A549 (cell line): ENCODE data around the gene RELT. TPM values are rescaled to one million over a fixed set of nuclear protein-coding genes. Genes with fewer than 3 reads are reported as not detected.

Experiments used
- ATAC-seq, 2 experiments: fragments of 200-7000 bp in 1 of 2; fragments of >200 bp in 1 of 2; cut with Nextera tagmentation in 1 of 2; cut with Tn5 transposase in 1 of 2; 3 replicates each; pipeline versions ENCODE4 v1.8.0 to v1.9.1; 2018 to 2020; ENCODE audit warnings: mild to moderate bottlenecking in 1 of 2, moderate library complexity in 1 of 2
- CTCF ChIA-PET: fragments of 300-600 bp; sonication (Branson Sonifier 250); formaldehyde crosslinking; extraction: SDS; loops from one replicate; lab custom pipeline; 2021; ENCODE audit warnings: antibody characterized with exemption, inconsistent platforms; lab: Yijun Ruan, JAX
- POLR2A ChIA-PET: fragments of 350-600 bp; formaldehyde crosslinking; extraction: SDS; loops from one replicate; lab custom pipeline; 2021; ENCODE audit warnings: antibody characterized with exemption, inconsistent platforms; lab: Yijun Ruan, JAX
- DNase-seq, 2 experiments: peaks; one replicate each; pipeline versions ENCODE4 v3.0.0 to v3.0.0-alpha.2; 2011 to 2016; ENCODE audit warnings: low read depth in 1 of 2, low spot score in 1 of 2
- FAIRE-seq: peaks from 2 replicates; lab custom pipeline; 2011; peaks lifted over from hg19 to GRCh38; lab: Jason Lieb, UNC
- H3K27ac ChIP-seq, 2 experiments: fragments of >200 bp; sonication (Bioruptor Twin); formaldehyde crosslinking; 3 replicates each; pipeline ENCODE4 v1.5.1; 2016 to 2017
- H3K4me1 ChIP-seq: fragments of >200 bp; sonication (Bioruptor Twin); formaldehyde crosslinking; 3 replicates; pipeline ENCODE4 v1.6.1; 2016
- H3K4me2 ChIP-seq: fragments of >200 bp; sonication (Bioruptor Twin); formaldehyde crosslinking; 3 replicates; pipeline ENCODE4 v1.6.1; 2016
- H3K4me3 ChIP-seq: fragments of >200 bp; sonication (Bioruptor Twin); formaldehyde crosslinking; 3 replicates; pipeline ENCODE4 v1.5.1; 2016
- H3K9me3 ChIP-seq: fragments of >200 bp; sonication (Bioruptor Twin); formaldehyde crosslinking; 3 replicates; pipeline ENCODE4 v1.6.1; 2016
- CBX2 ChIP-seq: fragments of 200-600 bp; sonication (generic); IDR thresholded peaks from 2 replicates; pipeline ENCODE4 v1.6.1; 2016; ENCODE audit warnings: low read depth, mild to moderate bottlenecking, borderline replicate concordance
- E2F6 ChIP-seq: IDR thresholded peaks from 2 replicates; pipeline ENCODE4 v1.6.1; 2012; ENCODE audit warnings: low read depth, borderline replicate concordance
- EHF ChIP-seq: fragments of 250-450 bp; sonication (Bioruptor Pico); IDR thresholded peaks from 2 replicates; pipeline ENCODE4 v1.5.0; 2020; ENCODE audit warnings: mild to moderate bottlenecking
- GATA3 ChIP-seq: IDR thresholded peaks from 2 replicates; pipeline ENCODE4 v1.6.1; 2012; ENCODE audit warnings: borderline replicate concordance
- HEYL ChIP-seq: fragments of 250-450 bp; sonication (Bioruptor Pico); IDR thresholded peaks from 2 replicates; pipeline ENCODE4 v1.8.0; 2021; ENCODE audit warnings: mild to moderate bottlenecking, moderate library complexity
- HMGXB4 ChIP-seq: fragments of 250-450 bp; sonication (Bioruptor Pico); IDR thresholded peaks from 2 replicates; pipeline ENCODE4 v1.5.0; 2021; ENCODE audit warnings: mild to moderate bottlenecking, moderate library complexity, borderline replicate concordance
- HOXA7 ChIP-seq: fragments of 250-450 bp; sonication (Bioruptor Pico); IDR thresholded peaks from 2 replicates; pipeline ENCODE4 v1.5.0; 2020; ENCODE audit warnings: mild to moderate bottlenecking, moderate library complexity
- HOXB5 ChIP-seq: fragments of 250-450 bp; sonication (Bioruptor Pico); IDR thresholded peaks from 2 replicates; pipeline ENCODE4 v1.5.0; 2020; ENCODE audit warnings: mild to moderate bottlenecking, moderate library complexity
- MAX ChIP-seq: IDR thresholded peaks from 2 replicates; pipeline ENCODE4 v1.6.1; 2012
- MAZ ChIP-seq: fragments of 150-350 bp; IDR thresholded peaks from 2 replicates; pipeline ENCODE4 v1.6.1; 2014; ENCODE audit warnings: antibody characterized with exemption, low read depth, low read length, borderline replicate concordance
- MYC ChIP-seq: IDR thresholded peaks from 2 replicates; pipeline ENCODE4 v1.6.1; 2012; ENCODE audit warnings: mild to moderate bottlenecking, inconsistent platforms, low read length, improper control_type of control experiment, borderline replicate concordance
- PHF8 ChIP-seq: fragments of 200-600 bp; sonication (generic); IDR thresholded peaks from 2 replicates; pipeline ENCODE4 v1.6.1; 2016; ENCODE audit warnings: low read depth, mild to moderate bottlenecking, antibody characterized with exemption, moderate library complexity, borderline replicate concordance
- RNF2 ChIP-seq: fragments of 200-600 bp; sonication (generic); IDR thresholded peaks from 2 replicates; pipeline ENCODE4 v1.6.1; 2016; ENCODE audit warnings: low read depth, mild to moderate bottlenecking, antibody characterized with exemption, moderate library complexity, borderline replicate concordance
- SMC3 ChIP-seq: fragments of >200 bp; sonication (Bioruptor Twin); formaldehyde crosslinking; IDR thresholded peaks from 3 replicates; pipeline ENCODE4 v1.6.1; 2018; ENCODE audit warnings: inconsistent platforms
- ZFP36 ChIP-seq: fragments of 450-650 bp; IDR thresholded peaks from 2 replicates; pipeline ENCODE4 v1.6.1; 2014; ENCODE audit warnings: borderline replicate concordance; ENCODE audit not compliant: partially characterized antibody
- ZNF302 ChIP-seq: fragments of 250-450 bp; sonication (Bioruptor Pico); IDR thresholded peaks from 2 replicates; pipeline ENCODE4 v1.9.0; 2021; ENCODE audit warnings: inconsistent platforms, mild to moderate bottlenecking, moderate library complexity
- ZSCAN20 ChIP-seq: fragments of 250-450 bp; sonication (Bioruptor Pico); IDR thresholded peaks from 2 replicates; pipeline ENCODE4 v1.8.0; 2022; ENCODE audit warnings: mild to moderate bottlenecking, moderate library complexity
- WGBS: methylation state at CpG from one replicate; pipeline ENCODE4 v1.1.6; 2017; ENCODE audit errors: missing lambda C conversion rate; 5-methylcytosine and 5-hydroxymethylcytosine counted together
- polyA plus RNA-seq, 4 experiments: library from polyadenylated mRNA; depleted of rRNA in 3 of 4; stranded (reverse); fragments of >200 nt; fragmentation: RNase III in 1 of 4; extraction: RNeasy Plus Mini Kit Qiagen cat#74134 plus additional on column Dnase treatment in 1 of 4; gene quantifications; 2 replicates in 3 of 4; 3 replicates in 1 of 4; pipeline ENCODE4 v1.2.3, GENCODE V29; 2011 to 2017
- TF ChIP-seq, protein P1 (sequence below): fragments of 150-350 bp; IDR thresholded peaks from 2 replicates; pipeline ENCODE4 v1.6.1; 2014; ENCODE audit warnings: low read depth, mild to moderate bottlenecking, low read length

Gene RELT
- polyA plus RNA-seq, 2 of the 4 experiments (the other 2 are of a cell fraction) = 2.9 to 5.2 TPM

- TF ChIP-seq PHF8 = no peak
These were observed 38.9 kb downstream of the RELT start (continued) for GRCh38 chr11:73414977-73415651.

- WGBS = 77% methylated on average over 4 of the region's 4 CpGs
- H3K27ac ChIP-seq = no peak overlapping the region
- no peak for TF ChIP-seq MYC
- no peak for TF ChIP-seq ZSCAN20 (CRISPR knock-in tag)
- TF ChIP-seq, protein P1, sequence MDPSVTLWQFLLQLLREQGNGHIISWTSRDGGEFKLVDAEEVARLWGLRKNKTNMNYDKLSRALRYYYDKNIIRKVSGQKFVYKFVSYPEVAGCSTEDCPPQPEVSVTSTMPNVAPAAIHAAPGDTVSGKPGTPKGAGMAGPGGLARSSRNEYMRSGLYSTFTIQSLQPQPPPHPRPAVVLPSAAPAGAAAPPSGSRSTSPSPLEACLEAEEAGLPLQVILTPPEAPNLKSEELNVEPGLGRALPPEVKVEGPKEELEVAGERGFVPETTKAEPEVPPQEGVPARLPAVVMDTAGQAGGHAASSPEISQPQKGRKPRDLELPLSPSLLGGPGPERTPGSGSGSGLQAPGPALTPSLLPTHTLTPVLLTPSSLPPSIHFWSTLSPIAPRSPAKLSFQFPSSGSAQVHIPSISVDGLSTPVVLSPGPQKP = no peak
- CTCF ChIA-PET = interaction anchor here (0.7 to 2.4 kb wide), 3 partner anchors 11 to 23 kb away, joined by 3 to 7 read pairs (median 3); no protein-coding TSS in a partner anchor
- DNase-seq (no peak), ATAC-seq (no peak), FAIRE-seq (no peak)
- no peaks in the 10 kb centered on the region for H3K9me3 ChIP-seq
- no peak overlapping the region for H3K4me3 ChIP-seq
- POLR2A ChIA-PET = no interaction called here
- H3K4me1 ChIP-seq = no peaks in the 10 kb centered on the region
- no peak overlapping the region for H3K4me2 ChIP-seq
These were observed 39.8 kb downstream of the RELT start for GRCh38 chr11:73415854-73416615.

- ChIA-PET CTCF (interaction anchor here (0.5 to 2.4 kb wide), 4 partner anchors 12 to 48 kb away, joined by 3 to 7 read pairs (median 3); no protein-coding TSS in a partner anchor), POLR2A (no interaction called here)
- Histone ChIP-seq H3K4me3 (no peak overlapping the region), H3K4me2 (no peak overlapping the region), H3K27ac (no peak overlapping the region), H3K4me1 (no peaks in the 10 kb centered on the region), H3K9me3 (no peaks in the 10 kb centered on the region)
- no peak for ATAC-seq
- TF ChIP-seq ZSCAN20 (CRISPR knock-in tag) (no peak), HEYL (CRISPR knock-in tag) (no peak), HOXA7 (CRISPR knock-in tag) (no peak)
- WGBS = 95% methylated on average over 2 of the region's 2 CpGs
- no peak for FAIRE-seq
- no peak for DNase-seq
These were observed 40.6 kb downstream of the RELT start for GRCh38 chr11:73416786-73417185.

- POLR2A ChIA-PET = no interaction called here
- no peak overlapping the region for H3K27ac ChIP-seq
These were observed 43.9 kb downstream of the RELT start for GRCh38 chr11:73420136-73420535.

More at GRCh38 chr11:73420136-73420535, 43.9 kb downstream of the RELT start:
- no peaks in the 10 kb centered on the region for H3K4me1 ChIP-seq
- TF ChIP-seq ZFP36 = no peak
- TF ChIP-seq RNF2 = no peak
- TF ChIP-seq, protein P1 = no peak
- no peak for TF ChIP-seq CBX2
- no peak for TF ChIP-seq MAX
- TF ChIP-seq MYC = no peak
- no peak for TF ChIP-seq ZNF302 (CRISPR knock-in tag)
- TF ChIP-seq HOXB5 (CRISPR knock-in tag) = no peak
- TF ChIP-seq E2F6 = no peak
- TF ChIP-seq EHF = no peak
- TF ChIP-seq GATA3 = no peak
- no peak for TF ChIP-seq MAZ
- no peak for TF ChIP-seq SMC3
- TF ChIP-seq HMGXB4 (CRISPR knock-in tag) = no peak
- no peak for TF ChIP-seq HOXA7 (CRISPR knock-in tag)
- no peak for ATAC-seq
- H3K4me3 ChIP-seq = no peak overlapping the region
- DNase-seq = no peak
- CTCF ChIA-PET = interaction anchor here (0.6 to 1.5 kb wide), 4 partner anchors 12 to 205 kb away, joined by 3 to 4 read pairs (median 4); no protein-coding TSS in a partner anchor
- H3K4me2 ChIP-seq = no peak overlapping the region
- no peak for FAIRE-seq
- no peaks in the 10 kb centered on the region for H3K9me3 ChIP-seq
